Kidney capillary endothelial cell (primary cell): ENCODE results near the gene ZNF576.
"Not testable (repeated sequence)": the region's sequence is repeated elsewhere in the genome, so short reads cannot be mapped to it uniquely, and the experiment has no call there.

Experiments
- DNase-seq: peaks from one replicate; pipeline ENCODE4 v3.0.0-alpha.2; 2018; ENCODE audit warnings: low spot score

Gene ZNF576

GRCh38 chr19:43575156-43575950 lies 21.0 kb upstream of the ZNF576 start, which contains the start of the genes PINLYP and XRCC1:
Gene PINLYP (plus strand): TSS chr19:43575801. CDS start chr19:43577192, 1,391 bp downstream.
Gene XRCC1 (minus strand): TSS chr19:43575527. CDS start chr19:43575458, 69 bp downstream.
- peak; percentile 97 for DNase-seq

DNA sequence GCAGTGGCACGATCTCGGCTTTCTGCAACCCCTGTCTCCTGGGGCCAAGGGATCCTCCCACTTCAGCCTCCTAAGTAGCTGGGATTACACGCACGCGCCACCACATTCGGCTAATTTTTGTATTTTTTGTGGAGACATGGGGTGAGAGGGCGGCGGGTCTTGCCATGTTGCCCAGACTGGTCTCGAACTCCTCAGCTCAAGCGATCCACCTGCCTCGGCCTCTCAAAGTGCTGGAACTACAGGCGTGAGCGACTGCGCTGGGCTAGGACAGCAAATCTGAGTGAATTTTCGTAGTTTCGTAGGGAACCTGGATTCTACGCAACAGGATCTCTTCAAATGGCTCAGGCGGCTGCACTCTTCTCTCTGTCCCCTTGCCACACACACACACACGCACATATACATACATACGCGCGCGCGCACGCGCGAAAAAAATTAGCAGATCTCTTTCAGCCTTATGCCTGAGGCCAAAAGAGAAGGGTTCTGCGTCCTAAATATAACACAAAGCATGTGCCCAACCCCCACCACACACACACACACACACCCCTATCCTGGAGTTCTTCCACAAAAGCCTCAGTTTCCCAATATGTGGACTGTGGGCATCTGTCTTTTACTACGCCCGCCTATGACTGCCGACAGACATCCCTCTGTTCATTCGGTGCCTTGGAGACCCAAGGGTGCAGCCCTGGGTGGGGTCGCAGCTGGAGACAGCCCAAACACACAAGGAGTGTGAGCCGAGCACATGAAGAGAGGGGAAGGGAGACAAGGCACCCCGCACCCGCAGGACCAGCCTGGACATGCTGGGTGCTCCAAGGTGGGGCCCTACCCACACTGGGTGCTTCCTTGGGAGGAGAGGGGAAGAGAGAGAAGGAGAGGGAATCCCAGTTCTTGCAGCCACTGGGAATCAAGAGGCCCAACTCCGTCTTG lies 20.2 kb upstream of the ZNF576 start:
- DNase-seq, result no peak

DNA sequence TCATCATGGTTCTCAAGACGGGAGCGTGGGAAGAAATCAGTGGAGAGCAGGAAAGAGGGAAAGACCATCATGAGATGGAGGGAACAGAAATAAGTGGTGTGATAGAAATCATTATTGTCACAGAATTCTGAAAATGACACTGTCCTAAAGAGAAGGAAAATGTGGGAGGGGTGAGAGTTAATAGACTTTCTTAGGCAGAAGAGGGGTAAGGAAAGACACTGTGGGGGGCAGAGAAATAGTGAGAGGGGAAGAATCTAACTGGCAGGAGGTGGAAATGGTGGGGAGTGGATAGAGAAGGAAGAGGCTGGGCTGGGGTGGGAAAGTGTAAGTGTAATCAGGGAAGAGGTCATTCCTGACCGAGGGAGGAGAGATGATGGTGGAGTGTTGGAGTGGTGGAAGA lies 17.6 kb upstream of the ZNF576 start:
- no peak for DNase-seq

GRCh38 chr19:43581467-43581866 lies 14.9 kb upstream of the ZNF576 start:
- no peak for DNase-seq

DNA sequence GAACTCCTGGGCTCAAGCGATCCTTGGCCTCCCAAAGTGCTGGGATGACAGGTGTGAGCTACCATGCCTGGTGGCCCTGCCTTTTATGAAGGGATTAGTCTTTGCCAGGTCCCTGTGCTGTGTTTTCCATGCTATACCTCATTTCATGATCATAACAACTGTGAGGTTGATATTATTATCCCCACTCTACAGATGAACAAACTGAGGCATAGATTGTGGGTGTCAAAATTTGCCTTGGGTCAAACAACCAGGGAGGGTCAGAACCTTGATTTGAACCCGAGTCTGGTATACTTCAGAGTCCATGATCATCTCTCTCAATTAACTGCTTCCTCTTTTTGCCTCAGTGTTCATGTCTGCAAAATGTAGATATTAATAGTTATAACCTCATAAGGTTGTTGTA lies 13.9 kb upstream of the ZNF576 start:
- no peak for DNase-seq

DNA sequence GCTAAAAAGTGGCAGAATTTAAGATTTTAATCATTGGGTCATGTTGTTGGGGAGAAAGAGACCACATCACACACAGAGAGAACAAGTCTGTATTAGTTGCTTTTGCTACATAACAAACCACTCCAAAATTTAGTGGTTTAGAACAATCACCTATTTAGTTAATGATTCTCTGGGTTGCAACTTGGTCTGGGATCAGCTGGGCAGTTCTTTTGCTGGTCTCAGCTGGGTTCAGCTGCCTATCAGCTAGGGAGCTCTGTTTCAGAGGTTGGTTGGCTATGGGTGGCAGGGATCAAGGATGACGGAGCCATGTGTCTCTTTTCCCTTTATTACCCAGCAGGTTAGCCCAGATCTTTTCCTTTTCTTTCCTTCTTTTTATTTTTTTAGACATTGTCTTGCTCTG lies 11.9 kb upstream of the ZNF576 start:
- DNase-seq, result no peak

GRCh38 chr19:43586346-43586745 lies 10.0 kb upstream of the ZNF576 start:
- no peak for DNase-seq

DNA sequence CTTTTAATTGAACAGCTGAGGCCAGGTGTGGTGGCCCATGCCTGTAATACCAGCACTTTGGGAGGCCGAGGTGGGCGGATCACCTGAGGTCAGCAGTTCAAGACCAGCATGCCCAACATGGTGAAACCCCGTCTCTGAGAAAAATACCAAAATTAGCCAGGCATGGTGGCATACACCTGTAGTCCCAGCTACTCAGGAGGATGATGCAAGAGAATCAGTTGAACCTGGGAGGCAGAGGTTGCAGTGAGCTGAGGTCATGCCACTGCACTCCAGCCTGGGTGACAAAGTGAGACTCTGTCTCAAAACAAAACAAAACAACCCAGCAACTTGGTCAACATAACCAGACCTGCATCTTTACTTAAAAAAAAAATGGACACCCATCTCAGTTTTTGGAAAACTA lies 9.4 kb upstream of the ZNF576 start:
- not testable (repeated sequence) for DNase-seq

DNA sequence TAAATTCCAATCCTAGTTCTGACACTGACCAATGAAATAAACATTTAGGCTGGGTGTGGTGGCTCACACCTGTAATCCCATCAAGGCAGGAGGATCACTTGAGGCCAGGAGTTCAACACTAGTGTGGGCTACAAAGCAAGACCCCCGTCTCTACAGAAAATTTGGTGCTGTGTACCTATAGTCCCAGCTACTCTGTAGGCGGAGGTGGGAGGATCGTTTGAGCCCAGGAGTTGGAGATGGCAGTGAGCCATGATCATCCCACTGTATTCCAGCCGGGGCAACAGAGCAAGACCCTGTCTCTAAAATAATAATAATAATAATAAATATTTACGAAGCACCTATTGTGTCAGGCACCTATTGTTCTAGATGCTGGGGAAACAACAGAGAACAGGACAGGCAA lies 7.1 kb upstream of the ZNF576 start:
- DNase-seq, result no peak

GRCh38 chr19:43589678-43590077 lies 6.7 kb upstream of the ZNF576 start:
- no peak for DNase-seq

GRCh38 chr19:43591904-43592772 lies 4.3 kb upstream of the ZNF576 start:
- no peak for DNase-seq

DNA sequence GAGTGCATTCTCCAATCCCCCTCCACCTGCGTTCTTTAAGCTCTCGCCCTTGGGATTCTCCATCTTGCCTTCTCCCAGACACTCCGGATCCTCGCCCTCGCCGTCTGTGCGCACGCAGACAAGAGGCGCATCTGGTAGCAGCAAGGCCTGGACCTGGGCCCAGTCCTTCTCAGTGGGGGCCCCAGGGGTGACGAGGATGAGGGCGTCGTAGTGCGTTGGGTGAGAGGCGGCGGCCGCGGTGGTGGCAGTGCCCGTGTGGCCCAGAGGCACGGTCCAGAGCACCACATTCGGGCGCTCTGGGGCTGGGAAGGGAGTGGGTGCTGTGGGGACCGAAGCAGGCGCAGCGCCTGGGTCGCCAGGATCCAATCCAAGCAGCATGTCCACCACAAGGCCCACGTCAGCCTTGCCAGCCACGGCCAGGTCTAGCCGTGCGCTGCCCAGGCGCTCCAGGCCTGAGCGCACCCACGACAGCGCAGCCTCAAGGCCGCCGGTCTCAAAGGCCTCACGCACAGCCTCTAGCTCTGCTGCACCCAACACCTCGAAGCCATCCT lies 3.5 kb upstream of the ZNF576 start:
- no peak for DNase-seq

- DNase-seq, result no peak
Observed at GRCh38 chr19:43594081-43594697, 2.2 kb upstream of the ZNF576 start.

DNA sequence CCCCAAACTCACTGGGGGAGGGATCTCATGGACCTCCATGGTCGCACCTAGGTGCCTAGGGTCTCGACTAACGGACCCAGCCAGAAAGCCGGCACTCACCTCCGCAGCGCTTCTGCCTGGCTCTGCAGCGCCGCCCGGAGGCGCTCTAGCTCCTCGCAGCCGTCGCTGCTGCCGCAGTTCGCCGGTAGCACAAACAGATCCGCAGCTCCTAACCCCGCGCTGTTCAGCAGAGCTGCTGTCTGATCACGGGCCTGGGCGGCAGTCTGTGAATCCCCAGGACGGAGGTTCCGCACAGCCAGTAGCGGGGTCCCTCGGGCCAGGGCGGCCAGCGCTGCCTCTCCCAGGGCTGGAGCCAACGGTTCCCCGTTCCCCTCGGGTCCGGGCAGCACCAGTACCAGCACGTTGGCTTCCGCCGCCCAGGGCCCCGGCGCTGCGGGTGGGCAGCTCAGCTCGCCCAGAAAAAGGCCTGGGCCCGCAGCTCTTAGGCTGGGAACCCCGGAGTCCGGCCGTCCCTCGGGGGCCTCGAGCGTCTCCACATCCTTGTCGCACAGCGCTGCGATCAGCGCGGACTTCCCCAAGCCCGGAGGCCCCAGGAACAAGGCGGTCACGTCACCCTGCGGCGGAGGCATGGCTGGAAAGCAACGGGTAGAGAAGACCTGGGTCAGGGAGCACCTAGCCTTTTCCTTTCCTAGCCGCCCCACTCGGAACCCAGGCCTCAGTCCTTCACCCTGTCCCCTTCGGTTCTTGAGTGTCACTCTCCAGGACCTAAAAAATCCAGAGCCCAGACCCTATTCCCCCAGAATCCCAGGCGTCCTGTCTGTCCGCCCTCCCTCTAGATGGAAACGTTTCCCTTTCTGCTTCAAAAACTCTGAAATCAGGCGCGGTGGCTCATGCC lies 1.4 kb upstream of the ZNF576 start:
- peak; percentile 63 for DNase-seq

DNA sequence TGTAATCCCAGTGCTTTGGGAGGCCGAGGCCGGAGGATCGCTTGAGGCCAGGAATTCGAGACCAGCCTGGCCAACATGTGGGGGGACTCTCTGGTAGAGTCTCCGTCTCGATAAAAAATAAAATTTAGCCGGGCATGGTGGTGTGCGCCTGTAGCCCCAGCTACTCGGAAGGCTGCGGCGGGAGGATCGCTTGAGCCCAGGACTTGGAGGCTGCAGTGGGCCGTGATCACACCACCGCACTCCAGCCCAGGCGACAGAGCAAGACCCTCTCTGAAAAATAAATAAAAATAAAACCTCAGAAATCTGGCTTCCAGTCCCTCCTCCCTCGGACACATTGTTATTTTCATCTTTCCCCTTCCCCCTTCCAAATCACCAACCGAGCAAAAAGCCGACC lies 793 bp upstream of the ZNF576 start:
- DNase-seq, result no peak

DNA sequence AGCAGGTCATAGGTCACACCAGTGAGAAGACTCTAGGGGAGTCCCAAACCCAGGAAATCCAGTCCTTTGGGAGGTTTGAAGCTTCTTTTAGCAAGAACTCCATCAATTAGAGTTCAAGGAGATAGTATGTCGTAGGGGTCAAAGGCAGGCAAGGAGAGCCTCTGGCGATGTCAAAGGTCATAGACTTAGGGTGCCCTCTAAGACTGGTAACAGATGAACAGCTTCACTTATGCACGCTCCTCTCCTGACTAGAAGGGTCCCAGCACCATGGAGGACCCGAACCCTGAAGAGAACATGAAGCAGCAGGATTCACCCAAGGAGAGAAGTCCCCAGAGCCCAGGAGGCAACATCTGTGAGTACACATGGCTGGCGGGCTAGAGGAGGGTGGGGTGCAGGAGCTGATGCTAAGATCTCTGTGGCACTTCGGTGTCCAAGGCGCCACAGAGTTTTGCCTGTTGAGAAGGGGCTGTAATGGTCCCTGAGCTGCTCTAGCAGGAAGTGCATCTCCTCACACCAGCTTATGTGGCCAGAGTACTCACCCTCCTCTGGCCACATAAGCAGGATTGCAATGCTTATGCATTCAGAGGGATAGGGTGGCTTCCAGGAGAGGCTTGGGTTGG lies 557 bp downstream of the ZNF576 start:
- DNase-seq, result no peak

- no peak for DNase-seq
Observed at GRCh38 chr19:43597876-43598275, 1.5 kb downstream of the ZNF576 start.

DNA sequence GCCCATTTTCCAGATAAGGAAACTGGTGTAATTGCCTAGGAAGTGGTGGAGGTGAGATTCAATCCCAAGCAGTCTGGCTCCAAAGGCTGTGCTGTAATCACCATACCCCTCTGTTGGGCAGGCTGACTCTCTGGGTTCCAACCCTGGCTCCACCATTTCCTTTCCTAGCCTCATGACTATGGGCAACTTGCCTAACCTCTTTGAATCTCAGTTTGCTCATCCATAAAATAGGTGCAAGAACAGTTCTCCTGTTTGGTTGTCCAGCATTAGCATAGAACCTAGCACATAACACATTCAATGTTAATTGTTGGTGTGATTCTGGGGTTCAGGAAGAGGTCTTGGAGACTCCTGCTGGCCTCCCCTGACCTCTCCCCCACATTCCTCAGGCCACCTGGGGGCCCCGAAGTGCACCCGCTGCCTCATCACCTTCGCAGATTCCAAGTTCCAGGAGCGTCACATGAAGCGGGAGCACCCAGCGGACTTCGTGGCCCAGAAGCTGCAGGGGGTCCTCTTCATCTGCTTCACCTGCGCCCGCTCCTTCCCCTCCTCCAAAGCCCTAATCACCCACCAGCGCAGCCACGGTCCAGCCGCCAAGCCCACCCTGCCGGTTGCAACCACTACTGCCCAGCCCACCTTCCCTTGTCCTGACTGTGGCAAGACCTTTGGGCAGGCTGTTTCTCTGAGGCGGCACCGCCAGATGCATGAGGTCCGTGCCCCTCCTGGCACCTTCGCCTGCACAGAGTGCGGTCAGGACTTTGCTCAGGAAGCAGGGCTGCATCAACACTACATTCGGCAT lies 2.2 kb downstream of the ZNF576 start:
- DNase-seq, result no peak
